NB4 (cell line): ENCODE measurements around the gene LYRM4.

Source experiments
- POLR2A ChIP-seq: IDR thresholded peaks from 2 replicates; pipeline ENCODE4 v1.6.1; 2011; ENCODE audit warnings: mild to moderate bottlenecking; ENCODE audit not compliant: insufficient read length; ENCODE audit errors: extremely low read depth
- TF ChIP-seq, protein P1 (sequence below): IDR thresholded peaks from one replicate; pipeline ENCODE4 v1.5.1; 2012; ENCODE audit warnings: low read depth, low read length
- TF ChIP-seq, protein P2 (sequence below): IDR thresholded peaks from 2 replicates; pipeline ENCODE4 v1.6.1; 2011; ENCODE audit warnings: low read depth, low read length

DNA sequence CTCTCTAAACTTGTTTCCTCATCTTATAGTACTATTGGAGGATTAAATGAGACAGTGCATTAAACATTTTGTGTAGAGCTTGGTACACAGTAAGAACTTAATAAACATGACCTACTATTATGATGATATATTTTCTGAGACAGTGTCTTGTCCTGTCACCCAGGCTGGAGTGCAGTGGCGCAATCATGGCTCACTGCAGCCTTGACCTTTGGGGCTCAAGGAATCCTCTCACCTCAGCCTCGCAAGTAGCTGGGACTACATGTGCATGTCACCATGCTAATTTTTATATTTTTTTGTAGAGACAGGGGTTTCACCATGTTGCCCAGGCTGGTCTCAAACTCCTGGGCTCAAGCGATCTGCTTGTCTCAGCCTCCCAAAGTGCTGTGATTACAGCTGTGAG lies 72.1 kb downstream of the LYRM4 start:
- TF ChIP-seq, protein P1, sequence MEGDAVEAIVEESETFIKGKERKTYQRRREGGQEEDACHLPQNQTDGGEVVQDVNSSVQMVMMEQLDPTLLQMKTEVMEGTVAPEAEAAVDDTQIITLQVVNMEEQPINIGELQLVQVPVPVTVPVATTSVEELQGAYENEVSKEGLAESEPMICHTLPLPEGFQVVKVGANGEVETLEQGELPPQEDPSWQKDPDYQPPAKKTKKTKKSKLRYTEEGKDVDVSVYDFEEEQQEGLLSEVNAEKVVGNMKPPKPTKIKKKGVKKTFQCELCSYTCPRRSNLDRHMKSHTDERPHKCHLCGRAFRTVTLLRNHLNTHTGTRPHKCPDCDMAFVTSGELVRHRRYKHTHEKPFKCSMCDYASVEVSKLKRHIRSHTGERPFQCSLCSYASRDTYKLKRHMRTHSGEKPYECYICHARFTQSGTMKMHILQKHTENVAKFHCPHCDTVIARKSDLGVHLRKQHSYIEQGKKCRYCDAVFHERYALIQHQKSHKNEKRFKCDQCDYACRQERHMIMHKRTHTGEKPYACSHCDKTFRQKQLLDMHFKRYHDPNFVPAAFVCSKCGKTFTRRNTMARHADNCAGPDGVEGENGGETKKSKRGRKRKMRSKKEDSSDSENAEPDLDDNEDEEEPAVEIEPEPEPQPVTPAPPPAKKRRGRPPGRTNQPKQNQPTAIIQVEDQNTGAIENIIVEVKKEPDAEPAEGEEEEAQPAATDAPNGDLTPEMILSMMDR = no peak
- TF ChIP-seq POLR2A = no peak
- TF ChIP-seq, protein P2, sequence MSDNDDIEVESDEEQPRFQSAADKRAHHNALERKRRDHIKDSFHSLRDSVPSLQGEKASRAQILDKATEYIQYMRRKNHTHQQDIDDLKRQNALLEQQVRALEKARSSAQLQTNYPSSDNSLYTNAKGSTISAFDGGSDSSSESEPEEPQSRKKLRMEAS = no peak
